SK-N-MC (cell line): ENCODE measurements around the gene ADISSP.

Source experiments
- EZH2 ChIP-seq: fragments of 200-600 bp; sonication (generic); IDR thresholded peaks from one replicate; pipeline ENCODE4 v1.6.1; 2017; ENCODE audit warnings: antibody characterized with exemption
- POLR2AphosphoS5 ChIP-seq: IDR thresholded peaks from 2 replicates; pipeline ENCODE4 v1.6.1; 2012; ENCODE audit warnings: mild to moderate bottlenecking, low read depth, low read length, borderline replicate concordance

DNA sequence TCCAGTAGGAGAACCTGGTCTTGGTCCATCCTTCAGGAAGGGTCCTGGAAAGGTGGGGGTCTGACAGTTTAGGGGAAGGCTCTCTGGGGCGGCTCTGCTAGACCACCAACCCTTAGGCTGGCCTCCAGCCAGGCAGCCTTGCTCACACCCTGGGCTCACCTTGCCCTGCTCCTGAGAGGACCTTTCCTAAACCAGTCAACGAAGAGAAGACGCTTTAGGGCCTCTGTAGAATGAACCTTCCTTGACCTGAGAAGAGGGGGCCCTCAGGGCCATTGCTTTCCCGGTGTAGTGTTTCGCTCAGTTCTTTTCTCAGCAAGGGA, 29.6 kb upstream of the ADISSP start:
- TF ChIP-seq EZH2 (no peak), POLR2AphosphoS5 (no peak; the same call in 1 of the 2 replicates)
